BJ (cell line): ENCODE data around the gene CANT1. TPM values are rescaled to one million over a fixed set of nuclear protein-coding genes. Genes with fewer than 3 reads are reported as not detected.

Source experiments
- CTCF ChIA-PET: fragments of 350-600 bp; formaldehyde crosslinking; extraction: SDS; loops from one replicate; lab custom pipeline; 2021; ENCODE audit warnings: antibody characterized with exemption, inconsistent platforms; lab: Yijun Ruan, JAX
- POLR2A ChIA-PET: fragments of 300-600 bp; sonication (Branson Sonifier 250); formaldehyde crosslinking; extraction: SDS; loops from one replicate; lab custom pipeline; 2021; ENCODE audit warnings: antibody characterized with exemption; lab: Charles Lee
- DNase-seq: peaks from one replicate; pipeline ENCODE4 v3.0.0-alpha.2; 2011; ENCODE audit warnings: low read depth
- H3K27me3 ChIP-seq: 2 replicates; pipeline ENCODE4 v1.6.0; 2011; ENCODE audit warnings: low read length; ENCODE audit not compliant: control insufficient read depth, insufficient read depth
- H3K36me3 ChIP-seq: 2 replicates; pipeline ENCODE4 v1.5.1; 2011; ENCODE audit warnings: low read length; ENCODE audit not compliant: control insufficient read depth, insufficient read depth
- H3K4me3 ChIP-seq: 2 replicates; pipeline ENCODE4 v1.5.1; 2011; ENCODE audit warnings: low read depth, mild to moderate bottlenecking, control low read depth, low read length
- polyA plus RNA-seq: library from polyadenylated mRNA; depleted of rRNA; stranded (reverse); fragments of >200 nt; gene quantifications from 2 replicates; pipeline ENCODE4 v1.2.3, GENCODE V29; 2011
- TF ChIP-seq, protein P1 (sequence below): IDR thresholded peaks from 2 replicates; pipeline ENCODE4 v1.5.1; 2011; ENCODE audit warnings: low read depth, mild to moderate bottlenecking, control low read depth, inconsistent platforms, low read length, moderate library complexity; ENCODE audit not compliant: insufficient read depth

The CANT1 gene
- polyA plus RNA-seq, 1 experiment: 83.5 TPM

GRCh38 chr17:79027925-79028491 is 18.4 kb upstream of the CANT1 start:
- POLR2A ChIA-PET: no interaction called here
- Histone ChIP-seq H3K27me3 (no peaks in the 10 kb centered on the region), H3K4me3 (no peak overlapping the region), H3K36me3 (no peaks in the 10 kb centered on the region)
- no peak for DNase-seq
- TF ChIP-seq, protein P1, sequence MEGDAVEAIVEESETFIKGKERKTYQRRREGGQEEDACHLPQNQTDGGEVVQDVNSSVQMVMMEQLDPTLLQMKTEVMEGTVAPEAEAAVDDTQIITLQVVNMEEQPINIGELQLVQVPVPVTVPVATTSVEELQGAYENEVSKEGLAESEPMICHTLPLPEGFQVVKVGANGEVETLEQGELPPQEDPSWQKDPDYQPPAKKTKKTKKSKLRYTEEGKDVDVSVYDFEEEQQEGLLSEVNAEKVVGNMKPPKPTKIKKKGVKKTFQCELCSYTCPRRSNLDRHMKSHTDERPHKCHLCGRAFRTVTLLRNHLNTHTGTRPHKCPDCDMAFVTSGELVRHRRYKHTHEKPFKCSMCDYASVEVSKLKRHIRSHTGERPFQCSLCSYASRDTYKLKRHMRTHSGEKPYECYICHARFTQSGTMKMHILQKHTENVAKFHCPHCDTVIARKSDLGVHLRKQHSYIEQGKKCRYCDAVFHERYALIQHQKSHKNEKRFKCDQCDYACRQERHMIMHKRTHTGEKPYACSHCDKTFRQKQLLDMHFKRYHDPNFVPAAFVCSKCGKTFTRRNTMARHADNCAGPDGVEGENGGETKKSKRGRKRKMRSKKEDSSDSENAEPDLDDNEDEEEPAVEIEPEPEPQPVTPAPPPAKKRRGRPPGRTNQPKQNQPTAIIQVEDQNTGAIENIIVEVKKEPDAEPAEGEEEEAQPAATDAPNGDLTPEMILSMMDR: no peak
- CTCF ChIA-PET: interaction anchor here (1.0 to 4.8 kb wide), 10 partner anchors 8 to 367 kb away, joined by 3 to 37 read pairs (median 5); no protein-coding TSS in a partner anchor

- no peak for DNase-seq
- ChIA-PET POLR2A (no interaction called here), CTCF (interaction anchor here (0.9 to 4.8 kb wide), 9 partner anchors 10 to 368 kb away, joined by 3 to 37 read pairs (median 6); no protein-coding TSS in a partner anchor)
- H3K36me3 ChIP-seq: no peaks in the 10 kb centered on the region
- no peaks in the 10 kb centered on the region for H3K27me3 ChIP-seq
- TF ChIP-seq, protein P1: no peak
- no peak overlapping the region for H3K4me3 ChIP-seq
These were observed 17.8 kb upstream of the CANT1 start for GRCh38 chr17:79027274-79027924.

DNA sequence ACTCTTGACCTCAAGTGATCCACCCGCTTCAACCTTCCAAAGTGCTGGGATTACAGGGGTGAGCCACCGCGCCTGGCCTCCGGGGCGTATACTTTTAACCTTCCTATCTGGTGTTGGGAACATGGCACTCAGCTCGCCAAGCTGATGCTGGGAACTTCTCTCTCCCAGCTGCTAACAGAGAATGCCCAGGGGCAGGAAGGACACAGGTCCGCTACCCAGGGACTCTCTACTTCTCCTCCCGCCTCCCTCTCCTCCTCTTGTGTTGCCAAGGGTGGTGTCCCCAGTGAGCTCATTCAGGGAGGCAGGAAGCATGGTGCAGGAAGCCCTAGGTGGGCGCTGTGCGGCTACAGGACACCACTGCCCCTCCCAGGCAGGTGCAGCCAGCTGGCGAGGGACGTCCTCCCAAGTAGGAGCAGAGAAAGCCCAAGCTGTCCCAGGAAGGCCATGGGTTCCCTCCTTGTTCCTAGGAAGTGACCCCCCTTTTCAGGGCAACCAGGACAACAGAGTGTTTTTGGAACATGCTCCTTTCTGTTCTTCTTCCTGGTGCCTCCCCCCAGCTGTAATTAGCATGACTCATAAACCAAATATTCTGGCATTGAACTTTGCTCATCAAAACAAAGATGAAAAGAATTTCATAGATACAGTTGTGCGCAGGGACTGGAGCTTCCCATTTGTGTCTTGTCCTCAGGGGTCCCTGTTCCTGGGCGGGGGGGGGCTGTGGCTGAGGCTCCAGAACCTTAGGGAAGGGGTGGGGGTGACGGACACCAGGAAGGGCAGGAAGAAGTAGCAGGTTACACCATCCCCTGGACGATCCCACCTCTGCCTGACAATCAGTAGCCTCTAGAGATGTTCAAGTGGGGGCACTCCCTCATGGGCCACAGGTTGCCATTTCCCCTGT is 17.1 kb upstream of the CANT1 start:
- CTCF ChIA-PET: interaction anchor here (0.7 to 4.8 kb wide), 11 partner anchors 8 to 369 kb away, joined by 3 to 37 read pairs (median 4); no protein-coding TSS in a partner anchor
- POLR2A ChIA-PET: no interaction called here
- no peaks in the 10 kb centered on the region for H3K36me3 ChIP-seq
- DNase-seq: no peak
- H3K4me3 ChIP-seq: no peak overlapping the region; the same call in 1 of the 2 replicates
- TF ChIP-seq, protein P1: no peak
- no peaks in the 10 kb centered on the region for H3K27me3 ChIP-seq

GRCh38 chr17:79024901-79025737 is 15.6 kb upstream of the CANT1 start:
- Histone ChIP-seq H3K36me3 (no peaks in the 10 kb centered on the region), H3K4me3 (peak overlapping the region; percentile 82), H3K27me3 (no peaks in the 10 kb centered on the region)
- ChIA-PET POLR2A (no interaction called here), CTCF (interaction anchor here (0.7 to 4.8 kb wide), 3 partner anchors 20 to 368 kb away, joined by 3 to 37 read pairs (median 12); no protein-coding TSS in a partner anchor)
- DNase-seq: no peak
- TF ChIP-seq, protein P1: no peak
